ENCODE results near the gene CHST8. TPM values are rescaled to one million over a fixed set of nuclear protein-coding genes. Genes with fewer than 3 reads are reported as not detected.
A peak's percentile ranks its signal among the peaks of the same experiment; 100 is the strongest.

Gene CHST8
- total RNA-seq, 1 experiment from 2014 or later, result 33.5 TPM

- TF ChIP-seq HMGA2 (CRISPR knock-in tag; IDR thresholded peaks at IDR 0.05), result no peak
- TF ChIP-seq, protein P1, sequence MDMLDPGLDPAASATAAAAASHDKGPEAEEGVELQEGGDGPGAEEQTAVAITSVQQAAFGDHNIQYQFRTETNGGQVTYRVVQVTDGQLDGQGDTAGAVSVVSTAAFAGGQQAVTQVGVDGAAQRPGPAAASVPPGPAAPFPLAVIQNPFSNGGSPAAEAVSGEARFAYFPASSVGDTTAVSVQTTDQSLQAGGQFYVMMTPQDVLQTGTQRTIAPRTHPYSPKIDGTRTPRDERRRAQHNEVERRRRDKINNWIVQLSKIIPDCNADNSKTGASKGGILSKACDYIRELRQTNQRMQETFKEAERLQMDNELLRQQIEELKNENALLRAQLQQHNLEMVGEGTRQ (CRISPR knock-in tag; IDR thresholded peaks at IDR 0.05), result no peak
Observed at GRCh38 chr19:33755099-33756035, 133.6 kb downstream of the CHST8 start (continued).

- no peak overlapping the region for H3K4me3 Mint-ChIP-seq
- ATAC-seq (no peak), DNase-seq (ENCODE audit: low spot score) (no peak)
- no peaks in the 10 kb centered on the region for H3K27me3 Mint-ChIP-seq (ENCODE audit: low read depth)
- ChIA-PET POLR2A (no interaction called here), CTCF (interaction anchor here (0.7 to 2.7 kb wide), 4 partner anchors 12 to 326 kb away, joined by 3 to 10 read pairs (median 8); no protein-coding TSS in a partner anchor)
- TF ChIP-seq ESRRA (CRISPR knock-in tag; IDR thresholded peaks at IDR 0.05; ENCODE audit: borderline replicate concordance), result no peak
- TF ChIP-seq, protein P2, sequence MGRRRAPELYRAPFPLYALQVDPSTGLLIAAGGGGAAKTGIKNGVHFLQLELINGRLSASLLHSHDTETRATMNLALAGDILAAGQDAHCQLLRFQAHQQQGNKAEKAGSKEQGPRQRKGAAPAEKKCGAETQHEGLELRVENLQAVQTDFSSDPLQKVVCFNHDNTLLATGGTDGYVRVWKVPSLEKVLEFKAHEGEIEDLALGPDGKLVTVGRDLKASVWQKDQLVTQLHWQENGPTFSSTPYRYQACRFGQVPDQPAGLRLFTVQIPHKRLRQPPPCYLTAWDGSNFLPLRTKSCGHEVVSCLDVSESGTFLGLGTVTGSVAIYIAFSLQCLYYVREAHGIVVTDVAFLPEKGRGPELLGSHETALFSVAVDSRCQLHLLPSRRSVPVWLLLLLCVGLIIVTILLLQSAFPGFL (CRISPR knock-in tag; IDR thresholded peaks at IDR 0.05; ENCODE audit: borderline replicate concordance), result no peak
- TF ChIP-seq SMAD4 (CRISPR knock-in tag; IDR thresholded peaks at IDR 0.05), result no peak
- no peak for TF ChIP-seq ZNF425 (CRISPR knock-in tag; conservative IDR thresholded peaks at IDR 0.05)
- no peak for TF ChIP-seq ELF4 (CRISPR knock-in tag; IDR thresholded peaks at IDR 0.05; ENCODE audit: low read depth)
- TF ChIP-seq USF1 (CRISPR knock-in tag; IDR thresholded peaks at IDR 0.05), result no peak
- TF ChIP-seq, protein P3, sequence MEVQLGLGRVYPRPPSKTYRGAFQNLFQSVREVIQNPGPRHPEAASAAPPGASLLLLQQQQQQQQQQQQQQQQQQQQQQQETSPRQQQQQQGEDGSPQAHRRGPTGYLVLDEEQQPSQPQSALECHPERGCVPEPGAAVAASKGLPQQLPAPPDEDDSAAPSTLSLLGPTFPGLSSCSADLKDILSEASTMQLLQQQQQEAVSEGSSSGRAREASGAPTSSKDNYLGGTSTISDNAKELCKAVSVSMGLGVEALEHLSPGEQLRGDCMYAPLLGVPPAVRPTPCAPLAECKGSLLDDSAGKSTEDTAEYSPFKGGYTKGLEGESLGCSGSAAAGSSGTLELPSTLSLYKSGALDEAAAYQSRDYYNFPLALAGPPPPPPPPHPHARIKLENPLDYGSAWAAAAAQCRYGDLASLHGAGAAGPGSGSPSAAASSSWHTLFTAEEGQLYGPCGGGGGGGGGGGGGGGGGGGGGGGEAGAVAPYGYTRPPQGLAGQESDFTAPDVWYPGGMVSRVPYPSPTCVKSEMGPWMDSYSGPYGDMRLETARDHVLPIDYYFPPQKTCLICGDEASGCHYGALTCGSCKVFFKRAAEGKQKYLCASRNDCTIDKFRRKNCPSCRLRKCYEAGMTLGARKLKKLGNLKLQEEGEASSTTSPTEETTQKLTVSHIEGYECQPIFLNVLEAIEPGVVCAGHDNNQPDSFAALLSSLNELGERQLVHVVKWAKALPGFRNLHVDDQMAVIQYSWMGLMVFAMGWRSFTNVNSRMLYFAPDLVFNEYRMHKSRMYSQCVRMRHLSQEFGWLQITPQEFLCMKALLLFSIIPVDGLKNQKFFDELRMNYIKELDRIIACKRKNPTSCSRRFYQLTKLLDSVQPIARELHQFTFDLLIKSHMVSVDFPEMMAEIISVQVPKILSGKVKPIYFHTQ (CRISPR knock-in tag; IDR thresholded peaks at IDR 0.05), result no peak
- peaks cover 3% of the 10 kb centered on the region; the same call in 1 of the 2 replicates for H3K9me3 Mint-ChIP-seq
- H3K36me3 Mint-ChIP-seq, result peaks cover 3% of the 10 kb centered on the region; the same call in 1 of the 2 replicates
- H3K27ac Mint-ChIP-seq, result no peak overlapping the region
- no peaks in the 10 kb centered on the region for H3K4me1 Mint-ChIP-seq
Observed at GRCh38 chr19:33756177-33756576, 134.4 kb downstream of the CHST8 start.

- H3K36me3 Mint-ChIP-seq, result peaks cover 3% of the 10 kb centered on the region; the same call in 1 of the 2 replicates
- H3K9me3 Mint-ChIP-seq, result peaks cover 3% of the 10 kb centered on the region; the same call in 1 of the 2 replicates
- no peak for ATAC-seq
- no peaks in the 10 kb centered on the region for H3K27me3 Mint-ChIP-seq (ENCODE audit: low read depth)
- H3K4me1 Mint-ChIP-seq, result peaks cover 5% of the 10 kb centered on the region
- DNase-seq (ENCODE audit: low spot score), result no peak
- POLR2A ChIA-PET, result no interaction called here
- peak overlapping the region; percentile 53; the same call in 1 of the 2 replicates for H3K27ac Mint-ChIP-seq
- H3K4me3 Mint-ChIP-seq, result no peak overlapping the region
- CTCF ChIA-PET, result interaction anchor here (0.9 to 2.1 kb wide), 5 partner anchors 7 to 342 kb away, joined by 3 to 9 read pairs (median 4); no protein-coding TSS in a partner anchor
- TF ChIP-seq ZMAT4 (CRISPR knock-in tag; IDR thresholded peaks at IDR 0.05), result no peak
- no peak for TF ChIP-seq OVOL2 (CRISPR knock-in tag; IDR thresholded peaks at IDR 0.05; ENCODE audit: borderline replicate concordance)
- TF ChIP-seq MXD4 (CRISPR knock-in tag; IDR thresholded peaks at IDR 0.05; ENCODE audit: borderline replicate concordance), result no peak
- TF ChIP-seq FOXK1 (CRISPR knock-in tag; IDR thresholded peaks at IDR 0.05), result no peak
- TF ChIP-seq SP1 (CRISPR knock-in tag; conservative IDR thresholded peaks at IDR 0.05), result no peak
- TF ChIP-seq ZNF671 (CRISPR knock-in tag; IDR thresholded peaks at IDR 0.05), result no peak
- TF ChIP-seq ZNF416 (CRISPR knock-in tag; IDR thresholded peaks at IDR 0.05), result no peak
- TF ChIP-seq CREB1 (CRISPR knock-in tag; IDR thresholded peaks at IDR 0.05), result no peak
- TF ChIP-seq ATF3 (CRISPR knock-in tag; conservative IDR thresholded peaks at IDR 0.05), result no peak
- TF ChIP-seq, protein P2 (CRISPR knock-in tag; IDR thresholded peaks at IDR 0.05; ENCODE audit: borderline replicate concordance), result no peak
Observed at GRCh38 chr19:33758541-33759013, 136.8 kb downstream of the CHST8 start.

Data from WTC11 (cell line).